ENCODE measurements around the gene ERICH2. TPM values are rescaled to one million over a fixed set of nuclear protein-coding genes. Genes with fewer than 3 reads are reported as not detected.
"Not testable (repeated sequence)": the region's sequence is repeated elsewhere in the genome, so short reads cannot be mapped to it uniquely, and the experiment has no call there.

The ERICH2 gene
- total RNA-seq, 2 donors from 2014 or later: not detected

- H3K36me3 Mint-ChIP-seq (ENCODE audit: low read depth): no peaks in the 10 kb centered on the region
- H3K4me3 Mint-ChIP-seq: no peak overlapping the region
- H3K4me1 Mint-ChIP-seq: no peaks in the 10 kb centered on the region
- no peak overlapping the region for H3K27ac Mint-ChIP-seq
- H3K27me3 Mint-ChIP-seq: peaks cover 29% of the 10 kb centered on the region
- no peak for ATAC-seq (replicated peaks)
- no peaks in the 10 kb centered on the region for H3K9me3 Mint-ChIP-seq
These were observed 26.5 kb upstream of the ERICH2 start for GRCh38 chr2:170743530-170744239.

- Mint-ChIP-seq H3K4me1 (no peaks in the 10 kb centered on the region), H3K36me3 (ENCODE audit: low read depth) (no peaks in the 10 kb centered on the region), H3K27ac (no peak overlapping the region), H3K4me3 (no peak overlapping the region), H3K27me3 (peaks cover 31% of the 10 kb centered on the region), H3K9me3 (no peaks in the 10 kb centered on the region)
- ATAC-seq (replicated peaks): no peak
These were observed 25.8 kb upstream of the ERICH2 start for GRCh38 chr2:170744248-170745002.

- Mint-ChIP-seq H3K9me3 (no peaks in the 10 kb centered on the region), H3K36me3 (ENCODE audit: low read depth) (no peaks in the 10 kb centered on the region), H3K4me3 (no peak overlapping the region), H3K27ac (no peak overlapping the region), H3K27me3 (peaks cover 38% of the 10 kb centered on the region), H3K4me1 (no peaks in the 10 kb centered on the region)
- ATAC-seq (replicated peaks): no peak
These were observed 24.9 kb upstream of the ERICH2 start for GRCh38 chr2:170745305-170745704.

- Mint-ChIP-seq H3K4me3 (no peak overlapping the region), H3K36me3 (ENCODE audit: low read depth) (no peaks in the 10 kb centered on the region), H3K27ac (no peak overlapping the region), H3K9me3 (no peaks in the 10 kb centered on the region), H3K4me1 (no peaks in the 10 kb centered on the region), H3K27me3 (peaks cover 47% of the 10 kb centered on the region)
- ATAC-seq (replicated peaks): no peak
These were observed 22.3 kb upstream of the ERICH2 start for GRCh38 chr2:170747921-170748320.

GRCh38 chr2:170751555-170751954 lies 18.6 kb upstream of the ERICH2 start:
- not testable (repeated sequence) for H3K36me3 Mint-ChIP-seq (ENCODE audit: low read depth); H3K27ac Mint-ChIP-seq; H3K4me1 Mint-ChIP-seq; H3K9me3 Mint-ChIP-seq; ATAC-seq (replicated peaks); H3K4me3 Mint-ChIP-seq
- H3K27me3 Mint-ChIP-seq: peaks cover 36% of the 10 kb centered on the region

GRCh38 chr2:170761572-170761971 lies 8.6 kb upstream of the ERICH2 start:
- no peaks in the 10 kb centered on the region for H3K36me3 Mint-ChIP-seq (ENCODE audit: low read depth)
- ATAC-seq (replicated peaks): no peak

GRCh38 chr2:170762760-170763159 lies 7.4 kb upstream of the ERICH2 start:
- no peak for ATAC-seq (replicated peaks)
- H3K9me3 Mint-ChIP-seq: no peaks in the 10 kb centered on the region
- no peak overlapping the region for H3K4me3 Mint-ChIP-seq
- no peak overlapping the region for H3K27ac Mint-ChIP-seq
- H3K27me3 Mint-ChIP-seq: peaks cover 6% of the 10 kb centered on the region
- no peaks in the 10 kb centered on the region for H3K36me3 Mint-ChIP-seq (ENCODE audit: low read depth)
- H3K4me1 Mint-ChIP-seq: no peaks in the 10 kb centered on the region

More at GRCh38 chr2:170761572-170761971, 8.6 kb upstream of the ERICH2 start:
- Mint-ChIP-seq H3K9me3 (no peaks in the 10 kb centered on the region), H3K27ac (no peak overlapping the region), H3K4me3 (no peak overlapping the region), H3K4me1 (no peaks in the 10 kb centered on the region), H3K27me3 (peaks cover 6% of the 10 kb centered on the region)

GRCh38 chr2:170763232-170763631 lies 6.9 kb upstream of the ERICH2 start:
- no peaks in the 10 kb centered on the region for H3K9me3 Mint-ChIP-seq
- no peaks in the 10 kb centered on the region for H3K4me1 Mint-ChIP-seq
- peaks cover 6% of the 10 kb centered on the region for H3K27me3 Mint-ChIP-seq
- ATAC-seq (replicated peaks): no peak
- H3K36me3 Mint-ChIP-seq (ENCODE audit: low read depth): no peaks in the 10 kb centered on the region
- no peak overlapping the region for H3K27ac Mint-ChIP-seq
- H3K4me3 Mint-ChIP-seq: no peak overlapping the region

- Mint-ChIP-seq H3K36me3 (ENCODE audit: low read depth) (no peaks in the 10 kb centered on the region), H3K27ac (no peak overlapping the region), H3K27me3 (peaks cover 6% of the 10 kb centered on the region), H3K4me3 (no peak overlapping the region), H3K4me1 (no peaks in the 10 kb centered on the region), H3K9me3 (no peaks in the 10 kb centered on the region)
- ATAC-seq (replicated peaks): no peak
These were observed 5.3 kb upstream of the ERICH2 start for GRCh38 chr2:170764880-170765261.

GRCh38 chr2:170766693-170767092 lies 3.5 kb upstream of the ERICH2 start:
- ATAC-seq (replicated peaks): no peak
- peaks cover 10% of the 10 kb centered on the region for H3K27me3 Mint-ChIP-seq
- no peak overlapping the region for H3K27ac Mint-ChIP-seq
- no peaks in the 10 kb centered on the region for H3K9me3 Mint-ChIP-seq
- H3K36me3 Mint-ChIP-seq (ENCODE audit: low read depth): no peaks in the 10 kb centered on the region
- no peak overlapping the region for H3K4me3 Mint-ChIP-seq
- H3K4me1 Mint-ChIP-seq: no peaks in the 10 kb centered on the region

GRCh38 chr2:170770606-170771420 lies 635 bp downstream of the ERICH2 start:
- Mint-ChIP-seq H3K27me3 (peaks cover 9% of the 10 kb centered on the region), H3K4me1 (no peaks in the 10 kb centered on the region)

GRCh38 chr2:170771421-170771937 lies 1.3 kb downstream of the ERICH2 start:
- Mint-ChIP-seq H3K9me3 (no peaks in the 10 kb centered on the region), H3K27ac (peak overlapping the region; percentile 44), H3K36me3 (ENCODE audit: low read depth) (no peaks in the 10 kb centered on the region), H3K27me3 (peaks cover 9% of the 10 kb centered on the region), H3K4me1 (no peaks in the 10 kb centered on the region), H3K4me3 (peak overlapping the region; percentile 78)
- ATAC-seq (replicated peaks): no peak

More at GRCh38 chr2:170770606-170771420, 635 bp downstream of the ERICH2 start:
- H3K9me3 Mint-ChIP-seq: no peaks in the 10 kb centered on the region
- H3K36me3 Mint-ChIP-seq (ENCODE audit: low read depth): no peaks in the 10 kb centered on the region
- H3K27ac Mint-ChIP-seq: peak overlapping the region; percentile 85
- peak; percentile 91 for ATAC-seq (replicated peaks)
- H3K4me3 Mint-ChIP-seq: peak overlapping the region; percentile 78

- Mint-ChIP-seq H3K27me3 (peaks cover 9% of the 10 kb centered on the region), H3K4me1 (no peaks in the 10 kb centered on the region), H3K9me3 (no peaks in the 10 kb centered on the region), H3K4me3 (peak overlapping the region; percentile 78), H3K36me3 (ENCODE audit: low read depth) (no peaks in the 10 kb centered on the region), H3K27ac (no peak overlapping the region)
- no peak for ATAC-seq (replicated peaks)
These were observed 2.1 kb downstream of the ERICH2 start for GRCh38 chr2:170772295-170772694.

- no peaks in the 10 kb centered on the region for H3K4me1 Mint-ChIP-seq
- H3K27me3 Mint-ChIP-seq: peaks cover 13% of the 10 kb centered on the region
- no peaks in the 10 kb centered on the region for H3K36me3 Mint-ChIP-seq (ENCODE audit: low read depth)
- no peak overlapping the region for H3K4me3 Mint-ChIP-seq
- no peak overlapping the region for H3K27ac Mint-ChIP-seq
- no peaks in the 10 kb centered on the region for H3K9me3 Mint-ChIP-seq
- ATAC-seq (replicated peaks): no peak
These were observed 3.9 kb downstream of the ERICH2 start for GRCh38 chr2:170774074-170774473.
